Stimulated activated CD4-positive, alpha-beta T cell treated with anti-CD3 and anti-CD28 coated beads, Interleukin-4, amount 100 ng/mL, for 4 hours (primary cell): ENCODE data around the gene PPP1R9B.

Source experiments
- DNase-seq, 2 experiments: peaks; one replicate each; pipeline ENCODE4 v3.0.0-alpha.2; 2020

The PPP1R9B gene

GRCh38 chr17:50087246-50087911 is 63.1 kb downstream of the PPP1R9B start:
- DNase-seq, result peak; percentile 63 to 72
